ENCODE data around the gene PIPOX.

The PIPOX gene

GRCh38 chr17:29045734-29046472 lies 3.0 kb downstream of the PIPOX start:
- Histone ChIP-seq H3K27ac (ENCODE audit: low read length) (no peak overlapping the region), H3K9me2 (replicated peaks; ENCODE audit: insufficient read depth, low read length) (no peaks in the 10 kb centered on the region), H3K27me3 (replicated peaks; ENCODE audit: insufficient read depth, low read length) (no peaks in the 10 kb centered on the region), H3K4me2 (ENCODE audit: low read depth, low read length) (no peak overlapping the region), H4K20me1 (ENCODE audit: insufficient read depth, low read length) (no peaks in the 10 kb centered on the region), H3K4me1 (ENCODE audit: low read length) (peaks cover 14% of the 10 kb centered on the region), H3F3A (ENCODE audit: insufficient read depth, low read length) (peaks cover 10% of the 10 kb centered on the region; the same call in 1 of the 2 replicates), H2AFZ (ENCODE audit: low read length) (no peak overlapping the region), H3K9me3 (replicated peaks; ENCODE audit: insufficient read depth, low read length) (no peaks in the 10 kb centered on the region), H3K36me3 (replicated peaks; ENCODE audit: insufficient read depth, low read length) (no peaks in the 10 kb centered on the region), H3K4me3 (ENCODE audit: low read length) (no peak overlapping the region), H3K9ac (ENCODE audit: low read length) (no peak overlapping the region), H3K79me2 (ENCODE audit: low read length) (no peaks in the 10 kb centered on the region)
- no peak for TF ChIP-seq EZH2phosphoT487 (IDR thresholded peaks at IDR 0.05; ENCODE audit: low read length)
- no peak for TF ChIP-seq EZH2 (optimal IDR thresholded peaks at IDR 0.05; ENCODE audit: low read depth, low read length)
- no peak for TF ChIP-seq CTCF (IDR thresholded peaks at IDR 0.05; ENCODE audit: low read length)
- no peak for DNase-seq

- Histone ChIP-seq H3K9me2 (replicated peaks; ENCODE audit: insufficient read depth, low read length) (no peaks in the 10 kb centered on the region), H3K36me3 (replicated peaks; ENCODE audit: insufficient read depth, low read length) (no peaks in the 10 kb centered on the region), H3K27ac (ENCODE audit: low read length) (no peak overlapping the region), H2AFZ (ENCODE audit: low read length) (no peak overlapping the region), H3K4me3 (ENCODE audit: low read length) (no peak overlapping the region), H3K4me1 (ENCODE audit: low read length) (peaks cover 14% of the 10 kb centered on the region), H3K9ac (ENCODE audit: low read length) (no peak overlapping the region), H3F3A (ENCODE audit: insufficient read depth, low read length) (peaks cover 10% of the 10 kb centered on the region; the same call in 1 of the 2 replicates), H3K9me3 (replicated peaks; ENCODE audit: insufficient read depth, low read length) (no peaks in the 10 kb centered on the region), H3K79me2 (ENCODE audit: low read length) (no peaks in the 10 kb centered on the region), H3K4me2 (ENCODE audit: low read depth, low read length) (no peak overlapping the region), H3K27me3 (replicated peaks; ENCODE audit: insufficient read depth, low read length) (no peaks in the 10 kb centered on the region), H4K20me1 (ENCODE audit: insufficient read depth, low read length) (no peaks in the 10 kb centered on the region)
- DNase-seq = no peak
- TF ChIP-seq EZH2 (optimal IDR thresholded peaks at IDR 0.05; ENCODE audit: low read depth, low read length) (no peak), EZH2phosphoT487 (IDR thresholded peaks at IDR 0.05; ENCODE audit: low read length) (no peak), CTCF (IDR thresholded peaks at IDR 0.05; ENCODE audit: low read length) (no peak)
Observed at GRCh38 chr17:29046473-29046839, 3.5 kb downstream of the PIPOX start.

GRCh38 chr17:29048440-29049368 lies 5.8 kb downstream of the PIPOX start:
- Histone ChIP-seq H3K27ac (ENCODE audit: low read length) (no peak overlapping the region), H3K79me2 (ENCODE audit: low read length) (no peaks in the 10 kb centered on the region), H3K27me3 (replicated peaks; ENCODE audit: insufficient read depth, low read length) (no peaks in the 10 kb centered on the region), H3K4me1 (ENCODE audit: low read length) (0 out of 2 replicates have a peak, but pooled peaks cover under 1% of the 10 kb centered on the region), H3K9ac (ENCODE audit: low read length) (no peak overlapping the region), H4K20me1 (ENCODE audit: insufficient read depth, low read length) (no peaks in the 10 kb centered on the region), H3K9me3 (replicated peaks; ENCODE audit: insufficient read depth, low read length) (no peaks in the 10 kb centered on the region), H3K4me2 (ENCODE audit: low read depth, low read length) (no peak overlapping the region), H3K4me3 (ENCODE audit: low read length) (no peak overlapping the region), H3K36me3 (replicated peaks; ENCODE audit: insufficient read depth, low read length) (no peaks in the 10 kb centered on the region), H2AFZ (ENCODE audit: low read length) (no peak overlapping the region), H3K9me2 (replicated peaks; ENCODE audit: insufficient read depth, low read length) (no peaks in the 10 kb centered on the region), H3F3A (ENCODE audit: insufficient read depth, low read length) (0 out of 2 replicates have a peak, but pooled peaks cover 1% of the 10 kb centered on the region)
- no peak for DNase-seq
- no peak for TF ChIP-seq EZH2phosphoT487 (IDR thresholded peaks at IDR 0.05; ENCODE audit: low read length)
- TF ChIP-seq EZH2 (optimal IDR thresholded peaks at IDR 0.05; ENCODE audit: low read depth, low read length) = no peak
- TF ChIP-seq CTCF (IDR thresholded peaks at IDR 0.05; ENCODE audit: low read length) = no peak

Measured in MM.1S (cell line).